CD4-positive, alpha-beta T cell treated with Interleukin-4 for 1 hour (primary cell): ENCODE data around the gene SCNN1B.

ENCODE experiments used
- DNase-seq, 2 donors: peaks; one replicate each; pipeline ENCODE4 v3.0.0-alpha.2; 2020 to 2022

Gene SCNN1B

GRCh38 chr16:23323224-23324030 lies 21.3 kb downstream of the SCNN1B start:
- DNase-seq = no peak

GRCh38 chr16:23324727-23325126 lies 22.6 kb downstream of the SCNN1B start:
- DNase-seq = no peak

GRCh38 chr16:23327836-23328235 lies 25.7 kb downstream of the SCNN1B start:
- no peak for DNase-seq

- DNase-seq = no peak
Measured at GRCh38 chr16:23330161-23330560, 28.1 kb downstream of the SCNN1B start.

- no peak for DNase-seq
Measured at GRCh38 chr16:23330583-23331249, 28.6 kb downstream of the SCNN1B start.

GRCh38 chr16:23333034-23333579 lies 31.0 kb downstream of the SCNN1B start:
- DNase-seq = no peak

- no peak for DNase-seq
Measured at GRCh38 chr16:23333831-23334456, 31.8 kb downstream of the SCNN1B start.

- DNase-seq = no peak
Measured at GRCh38 chr16:23334457-23334853, 32.4 kb downstream of the SCNN1B start.

- no peak for DNase-seq
Measured at GRCh38 chr16:23334950-23335349, 32.8 kb downstream of the SCNN1B start.

GRCh38 chr16:23337836-23338550 lies 35.9 kb downstream of the SCNN1B start:
- no peak for DNase-seq

- no peak for DNase-seq
Measured at GRCh38 chr16:23339787-23340186, 37.7 kb downstream of the SCNN1B start.

GRCh38 chr16:23342083-23342640 lies 40.1 kb downstream of the SCNN1B start:
- no peak for DNase-seq

- no peak for DNase-seq
Measured at GRCh38 chr16:23343643-23344612, 41.8 kb downstream of the SCNN1B start.

GRCh38 chr16:23345237-23345636 lies 43.1 kb downstream of the SCNN1B start:
- DNase-seq = no peak

GRCh38 chr16:23348579-23349469 lies 46.7 kb downstream of the SCNN1B start:
- no peak for DNase-seq

- DNase-seq = no peak
Measured at GRCh38 chr16:23351360-23351759, 49.3 kb downstream of the SCNN1B start.

- no peak for DNase-seq
Measured at GRCh38 chr16:23353440-23353839, 51.3 kb downstream of the SCNN1B start.

GRCh38 chr16:23354246-23354645 lies 52.1 kb downstream of the SCNN1B start:
- DNase-seq = no peak

GRCh38 chr16:23355106-23355670 lies 53.1 kb downstream of the SCNN1B start:
- no peak for DNase-seq

- no peak for DNase-seq
Measured at GRCh38 chr16:23356941-23357340, 54.8 kb downstream of the SCNN1B start.
